Stimulated activated CD4-positive, alpha-beta T cell treated with anti-CD3 and anti-CD28 coated beads, Interleukin-2, amount 100 ng/mL, for 48 hours (primary cell): ENCODE results near the gene ADGRG6.

ENCODE experiments used
- DNase-seq, 2 donors: peaks; one replicate each; pipeline ENCODE4 v3.0.0-alpha.2; 2020

ADGRG6 gene

DNA sequence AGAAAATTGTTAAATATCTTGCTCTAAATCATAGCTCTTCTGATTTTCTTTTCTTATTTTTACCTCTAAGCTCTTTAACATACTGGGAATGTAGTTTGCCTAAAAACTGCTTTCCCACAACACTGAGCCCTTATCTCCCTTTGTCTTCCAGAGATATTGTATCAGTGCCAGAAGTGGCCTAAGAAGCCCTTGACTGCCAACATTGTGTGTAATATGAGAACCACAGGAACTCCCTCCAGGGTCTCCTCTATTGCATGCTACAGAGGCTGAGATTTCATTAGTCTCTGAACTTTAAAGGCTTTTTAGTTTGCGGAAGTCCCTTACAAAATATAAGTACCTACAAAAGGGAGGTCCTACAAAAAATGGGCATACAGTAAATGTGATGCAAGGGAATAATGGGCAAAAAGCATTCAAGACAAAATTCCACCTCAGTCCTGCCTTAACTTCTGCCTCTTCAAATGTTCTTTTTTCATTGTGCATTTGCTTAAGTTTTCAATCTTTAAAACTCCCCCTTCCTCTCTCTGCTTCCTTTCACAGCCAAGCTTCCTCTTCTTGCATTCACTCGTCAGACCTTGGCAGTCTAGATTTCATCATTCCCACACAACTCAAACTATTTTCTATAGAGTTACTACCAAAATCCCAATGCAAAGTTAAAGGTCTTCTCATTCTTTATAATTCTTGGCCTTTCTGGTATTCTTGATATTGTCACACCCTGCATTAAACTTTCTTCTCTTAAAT lies 76.5 kb downstream of the ADGRG6 start:
- no peak for DNase-seq

DNA sequence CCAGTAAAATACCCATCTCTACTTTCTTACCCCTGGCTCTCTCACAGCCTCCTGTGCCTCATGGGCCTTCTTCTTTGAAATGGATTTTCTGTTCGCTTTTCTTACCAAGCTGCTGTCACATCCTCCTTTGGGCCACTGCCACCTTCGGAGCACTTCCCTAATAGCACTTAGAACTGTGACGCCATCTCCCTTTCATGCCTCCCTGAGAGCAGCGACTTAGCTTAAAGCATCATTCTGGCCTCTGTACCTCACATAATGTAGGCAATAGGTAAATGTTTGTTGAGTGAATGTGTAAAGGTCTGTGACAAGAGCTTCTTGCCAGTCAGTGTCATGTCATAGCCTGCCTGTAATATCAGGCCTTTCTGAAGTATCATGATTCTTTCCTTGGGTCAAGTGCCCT lies 78.8 kb downstream of the ADGRG6 start:
- DNase-seq, result no peak

DNA sequence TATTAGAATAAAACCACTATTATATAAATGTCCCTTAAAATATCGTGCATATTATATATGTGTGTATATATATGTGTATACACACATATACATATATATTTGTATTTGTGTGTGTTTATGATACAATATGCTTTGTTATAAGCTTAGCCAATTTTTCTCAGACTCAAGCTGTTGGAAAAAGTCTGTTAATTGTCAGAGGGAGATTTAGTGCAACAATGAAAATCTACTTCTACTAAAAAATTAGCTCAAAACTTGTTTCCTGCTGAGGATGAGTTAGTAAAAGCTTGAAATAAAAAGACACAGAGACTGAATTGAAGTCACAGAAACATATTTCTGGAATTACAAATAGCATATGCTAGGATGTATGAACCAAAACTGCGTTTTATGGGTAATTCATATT lies 79.4 kb downstream of the ADGRG6 start:
- no peak for DNase-seq

DNA sequence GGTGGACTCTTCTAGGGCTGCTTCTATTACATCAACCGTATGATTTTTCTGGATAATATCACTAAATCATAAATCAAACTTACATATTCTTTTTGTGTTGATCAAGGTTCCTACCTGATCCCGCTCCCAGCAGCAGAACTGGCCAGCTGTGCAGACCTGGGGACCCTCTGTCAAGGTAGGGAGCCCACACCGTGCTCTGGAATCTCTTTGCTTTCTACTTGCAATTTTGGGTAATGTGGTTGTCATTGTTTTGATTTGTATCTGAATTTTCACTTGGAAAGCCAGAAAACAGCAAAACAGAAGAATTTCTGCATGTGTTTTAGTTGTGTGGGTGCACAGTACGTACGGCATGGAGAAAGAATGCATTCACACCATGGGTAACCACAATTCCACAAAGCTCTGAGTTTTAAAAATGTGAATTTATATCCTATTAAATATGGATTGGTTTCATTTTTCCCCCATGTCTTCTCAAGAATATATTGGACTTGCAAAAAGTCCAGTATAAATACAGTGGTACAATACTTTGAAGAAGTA lies 80.1 kb downstream of the ADGRG6 start:
- no peak for DNase-seq

DNA sequence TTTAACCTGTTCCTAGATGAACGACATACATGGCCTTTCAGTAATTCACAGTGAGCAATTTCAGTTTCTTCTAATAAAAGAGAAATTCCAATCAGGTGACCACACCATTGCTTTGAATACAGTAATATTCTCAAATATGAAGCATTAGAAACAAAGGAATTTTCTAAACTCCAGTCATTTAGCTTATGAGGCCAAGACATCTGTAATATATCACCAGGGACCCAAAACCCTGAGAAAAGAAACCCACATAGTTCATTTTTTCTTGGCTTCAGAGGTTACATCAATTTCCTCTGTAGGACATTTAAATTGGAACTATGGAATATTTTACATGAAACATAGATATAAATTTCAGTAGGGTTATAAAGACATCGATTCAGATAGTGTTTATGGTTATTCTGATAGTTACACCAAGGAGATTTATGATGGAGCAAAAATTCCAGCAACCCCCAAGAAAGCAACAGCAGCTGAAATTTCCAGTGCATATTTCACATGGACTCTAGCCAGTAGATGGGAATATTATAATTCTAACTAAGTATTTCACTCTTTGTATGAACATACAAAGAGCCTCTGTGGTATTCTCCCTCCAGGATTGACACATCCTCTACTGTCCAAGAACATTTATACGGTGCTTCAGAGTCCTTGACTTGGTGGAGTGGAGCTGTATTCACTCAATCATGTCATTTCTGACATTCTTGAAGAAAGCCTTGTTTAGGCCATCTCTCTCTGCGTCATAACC lies 82.9 kb downstream of the ADGRG6 start:
- no peak for DNase-seq

DNA sequence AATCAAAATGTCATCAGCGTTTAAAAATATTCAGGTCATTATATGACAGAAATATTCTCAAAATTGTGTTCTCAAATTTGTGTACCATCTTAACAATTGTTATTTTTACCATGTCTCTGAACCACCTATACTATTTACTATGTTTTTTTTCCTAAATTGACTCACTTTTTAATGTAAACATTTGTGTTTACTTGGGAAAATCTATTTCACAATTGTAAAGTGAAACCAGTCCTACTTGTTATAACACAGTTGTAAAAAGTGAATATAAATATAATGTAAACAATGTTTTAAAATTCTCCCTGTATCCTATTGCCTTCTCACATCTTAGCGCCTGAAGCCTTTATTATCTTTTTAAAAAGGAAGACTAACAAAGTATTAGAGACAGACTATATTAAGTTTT lies 83.5 kb downstream of the ADGRG6 start:
- DNase-seq, result no peak

DNA sequence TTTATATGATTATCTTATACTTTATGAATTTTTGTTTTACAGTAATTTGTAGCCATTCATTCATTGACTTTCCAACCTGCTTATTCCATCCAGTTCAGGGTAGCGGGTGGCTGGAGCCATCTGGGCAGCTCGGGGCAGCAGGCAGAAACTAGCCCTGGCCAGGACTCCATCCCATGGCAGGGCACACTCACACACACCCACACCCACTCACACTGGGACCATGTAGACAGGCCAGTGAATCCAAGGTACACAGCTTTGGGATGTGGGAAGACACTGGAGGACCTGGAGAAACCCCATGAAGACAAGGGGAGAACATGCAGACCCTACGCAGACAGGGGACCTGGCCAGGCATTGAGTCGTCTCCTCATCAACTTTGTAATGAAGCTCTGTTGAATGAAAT lies 84.8 kb downstream of the ADGRG6 start:
- DNase-seq, result no peak

DNA sequence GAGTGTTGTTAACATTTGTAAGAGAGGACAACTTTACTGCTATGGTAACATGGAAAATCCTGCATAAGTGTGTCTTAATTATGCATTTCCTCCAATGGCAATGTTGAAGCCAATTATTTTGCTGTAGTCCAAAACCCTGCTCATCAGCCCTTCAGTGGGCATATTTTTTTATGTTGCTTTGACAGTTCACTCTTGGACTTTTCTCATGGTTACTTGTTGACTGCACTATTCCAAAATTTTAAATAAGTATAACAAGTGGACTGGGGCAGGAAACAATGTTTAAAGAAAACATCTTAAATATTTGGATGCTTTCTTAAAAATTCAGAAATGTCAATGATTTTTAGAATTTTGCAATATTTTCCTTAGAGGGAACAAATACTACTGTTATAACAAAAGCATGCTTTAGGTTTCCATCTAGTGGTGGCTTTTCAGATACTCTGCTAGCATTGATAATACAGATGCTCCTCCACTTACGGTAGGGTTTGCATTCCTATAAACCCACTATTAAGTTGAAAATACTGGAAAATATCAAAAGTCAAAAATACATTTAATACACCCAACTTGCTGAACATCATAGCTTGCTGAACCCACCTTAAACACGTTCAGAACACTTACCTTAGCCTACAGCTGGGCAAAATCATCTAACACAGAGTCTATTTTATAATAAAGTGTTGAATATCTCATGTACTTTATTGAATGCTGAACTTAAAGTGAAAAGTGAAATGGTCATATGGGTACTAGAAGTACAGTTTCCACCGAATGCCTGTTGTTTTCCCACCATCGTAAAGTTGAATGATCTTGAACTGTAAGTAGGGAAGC lies 86.4 kb downstream of the ADGRG6 start:
- no peak for DNase-seq

DNA sequence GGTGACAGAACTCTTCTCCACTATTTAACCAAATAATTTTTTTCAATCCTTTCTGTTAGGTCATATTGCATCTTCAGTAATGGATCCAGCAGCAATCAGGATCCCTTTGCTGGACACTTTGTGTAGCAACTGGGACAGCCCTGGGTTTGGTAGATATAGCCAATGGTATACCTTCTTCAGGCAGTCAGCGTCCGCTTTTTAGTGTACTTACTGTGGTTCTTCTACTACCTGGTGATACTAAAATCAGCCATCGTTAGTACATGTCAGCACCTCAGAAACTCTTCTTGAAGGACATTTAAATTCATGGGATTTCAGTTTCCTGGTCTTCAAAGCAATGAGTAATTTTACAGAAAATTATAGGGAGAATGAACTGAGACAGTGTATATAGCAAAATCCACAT lies 93.5 kb downstream of the ADGRG6 start:
- DNase-seq, result no peak

DNA sequence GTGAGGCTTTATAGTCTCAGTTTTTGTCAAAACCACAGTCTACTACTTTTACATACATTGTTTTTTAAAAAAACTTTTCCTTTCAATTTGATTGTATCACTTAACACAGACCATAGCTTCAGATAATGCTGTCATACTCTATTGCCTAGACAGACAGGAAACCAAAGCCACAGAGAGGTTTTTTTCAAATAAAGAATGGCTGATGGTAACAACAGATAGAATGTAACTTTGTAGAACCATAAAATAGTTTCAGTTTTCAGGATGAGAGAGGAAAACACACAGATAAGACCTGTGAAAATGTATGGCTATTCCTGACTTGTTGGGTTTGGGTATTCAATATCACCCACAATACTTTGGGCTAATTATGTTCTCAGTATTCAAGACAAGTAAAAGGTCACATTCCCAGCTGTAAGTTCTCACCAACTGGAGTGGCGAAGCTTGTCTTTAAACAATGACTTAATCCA lies 94.0 kb downstream of the ADGRG6 start:
- DNase-seq, result no peak

DNA sequence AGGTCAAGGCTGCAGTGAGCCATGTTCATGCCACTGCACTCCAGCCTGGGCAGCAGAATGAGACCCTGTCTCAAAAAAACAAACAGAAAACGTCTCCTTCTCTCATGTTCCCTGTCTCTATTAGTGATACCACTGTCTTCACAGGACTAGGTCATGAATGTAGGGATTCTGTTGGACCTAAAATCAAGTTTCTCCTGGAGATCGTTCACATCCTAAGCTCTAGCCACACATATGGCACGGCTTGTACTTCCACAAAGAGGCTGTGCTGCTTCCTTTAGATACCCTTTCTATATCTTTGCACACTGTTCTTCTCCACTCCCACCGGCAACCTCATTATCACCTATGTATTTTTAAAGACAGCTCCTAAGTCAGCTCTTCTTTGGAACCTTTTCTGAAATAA lies 96.5 kb downstream of the ADGRG6 start:
- DNase-seq, result no peak

DNA sequence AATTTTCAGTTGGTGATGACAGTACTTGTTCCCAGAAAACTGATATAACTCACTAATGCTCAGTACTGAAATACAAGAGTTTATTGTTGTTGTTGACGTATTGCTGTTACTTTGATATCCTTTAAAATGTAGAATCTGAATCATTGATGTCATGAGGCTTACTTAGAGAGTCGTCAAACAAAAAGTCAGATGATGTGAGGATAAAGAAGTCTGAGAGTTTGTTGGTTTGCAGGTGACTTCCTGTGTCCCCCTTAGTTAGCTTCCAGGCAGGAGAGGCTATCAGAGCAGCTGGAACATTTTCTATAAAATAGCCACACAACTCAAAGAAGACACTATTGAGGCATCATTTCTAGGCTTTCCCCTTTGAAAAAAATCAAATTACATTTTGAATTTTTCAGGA lies 97.9 kb downstream of the ADGRG6 start:
- no peak for DNase-seq

DNA sequence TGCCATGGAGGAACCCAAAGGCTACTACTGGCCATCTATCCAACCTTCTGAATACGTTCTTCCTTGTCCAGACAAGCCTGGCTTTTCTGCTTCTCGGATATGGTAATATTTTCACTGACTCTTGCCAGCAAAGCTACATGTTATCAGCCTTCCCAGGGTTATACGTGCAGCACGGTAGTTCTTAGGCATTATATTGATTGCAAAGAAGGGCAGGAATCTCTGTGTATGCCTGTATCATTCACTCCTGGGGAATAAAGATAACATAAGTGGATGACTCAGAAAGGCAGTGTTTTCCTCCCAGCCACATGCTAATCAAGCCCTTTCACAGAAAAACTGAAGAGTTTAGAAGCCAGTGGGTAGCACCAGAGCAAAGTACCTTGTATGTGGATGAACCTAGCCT lies 98.7 kb downstream of the ADGRG6 start:
- no peak for DNase-seq

DNA sequence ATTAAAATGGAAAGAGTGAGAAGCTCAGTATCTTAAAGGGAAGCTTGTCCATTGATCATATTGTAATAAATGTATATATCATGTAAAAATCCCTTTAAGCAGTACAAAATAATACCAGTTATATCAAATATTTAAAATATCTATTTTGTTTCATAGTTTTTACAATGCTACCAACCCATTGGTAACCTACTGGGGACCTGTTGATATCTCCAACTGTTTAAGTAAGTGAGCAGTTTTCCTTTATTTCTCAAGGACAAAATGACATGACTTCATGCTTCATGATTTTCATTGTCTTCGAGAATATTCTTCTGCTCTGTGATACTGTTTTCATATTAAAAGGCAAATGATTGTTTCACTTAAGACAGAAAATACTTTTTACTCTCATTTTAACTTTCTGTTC lies 100.0 kb downstream of the ADGRG6 start:
- no peak for DNase-seq

DNA sequence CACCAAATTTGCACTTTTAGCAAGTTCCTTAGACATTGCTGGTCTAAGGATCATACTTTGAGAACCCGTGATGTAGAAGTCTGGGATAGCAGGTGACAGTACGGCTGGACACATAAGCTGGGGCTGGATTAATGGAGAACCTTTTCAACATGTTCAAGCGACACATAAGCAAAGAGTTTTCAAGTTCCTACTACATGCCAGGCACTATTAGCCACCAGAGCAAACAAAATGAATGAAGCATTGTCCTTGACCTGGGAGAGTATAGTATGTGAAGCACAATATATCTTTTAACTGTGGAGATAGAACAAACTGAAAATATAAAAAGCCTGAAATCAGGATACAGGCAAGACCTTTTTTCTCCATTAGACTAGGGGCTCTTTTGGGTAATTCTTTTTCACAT lies 102.9 kb downstream of the ADGRG6 start:
- DNase-seq, result no peak

DNA sequence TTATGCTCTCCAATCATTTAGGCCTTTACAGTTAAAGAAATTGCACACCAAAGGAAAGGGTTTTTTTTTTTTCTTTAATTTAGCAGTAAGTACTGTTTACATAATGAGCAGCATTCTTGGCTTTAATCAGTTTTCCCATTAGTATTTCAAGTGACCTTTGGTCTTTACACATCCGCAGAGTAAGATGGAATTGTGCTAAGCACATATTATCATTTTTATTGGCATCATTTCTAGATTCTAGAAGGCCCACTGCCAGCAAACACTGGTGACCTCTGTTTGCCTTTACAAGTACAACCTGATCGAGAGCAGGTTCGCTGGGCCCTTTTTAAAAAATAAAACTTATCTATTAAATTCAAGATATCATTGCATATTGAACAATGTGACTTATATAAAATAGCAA lies 104.3 kb downstream of the ADGRG6 start:
- no peak for DNase-seq

DNA sequence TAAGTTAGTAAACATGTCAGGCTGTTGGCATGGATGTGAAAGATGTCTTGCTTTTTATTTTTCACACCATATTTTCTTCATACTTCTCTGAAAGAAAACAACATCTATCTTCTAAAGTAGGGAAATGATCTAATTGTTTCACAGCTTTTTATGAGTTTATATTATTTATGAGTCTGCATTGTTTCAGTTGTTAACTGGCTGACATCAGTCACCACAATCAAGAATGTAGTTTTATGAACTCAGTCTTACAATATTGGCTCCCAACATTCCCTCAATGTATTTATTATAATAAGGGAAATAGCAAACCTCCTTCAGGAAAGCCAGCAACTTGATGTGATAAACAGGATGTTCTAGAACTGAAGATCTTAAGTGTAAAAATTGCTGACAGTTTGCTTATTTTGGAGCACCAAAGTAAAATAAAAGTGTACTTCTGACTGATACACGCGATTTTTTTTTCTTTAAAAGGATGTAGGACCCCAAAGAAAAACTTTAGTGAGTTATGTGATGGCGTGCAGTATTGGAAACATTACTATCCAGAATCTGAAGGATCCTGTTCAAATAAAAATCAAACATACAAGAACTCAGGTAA lies 106.0 kb downstream of the ADGRG6 start:
- no peak for DNase-seq

DNA sequence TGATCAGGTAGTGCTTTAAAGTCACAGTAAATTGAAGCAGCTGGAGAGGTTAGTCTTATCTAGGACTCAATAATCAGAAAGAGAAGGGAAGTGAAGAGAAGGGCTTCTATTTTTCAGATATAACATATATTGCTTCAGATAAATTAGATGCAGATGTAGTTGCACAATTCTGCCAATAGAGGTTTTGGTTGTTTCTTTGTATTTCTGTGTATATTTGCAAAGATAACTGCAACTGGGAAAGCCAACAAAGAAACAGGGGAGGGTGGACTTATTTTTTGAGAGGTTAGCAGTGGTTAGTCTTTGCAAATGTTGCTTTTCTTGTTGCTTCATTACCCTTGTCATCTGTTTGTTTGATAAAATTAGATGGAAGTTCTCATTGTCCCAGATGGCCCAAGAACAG lies 106.6 kb downstream of the ADGRG6 start:
- DNase-seq, result no peak

DNA sequence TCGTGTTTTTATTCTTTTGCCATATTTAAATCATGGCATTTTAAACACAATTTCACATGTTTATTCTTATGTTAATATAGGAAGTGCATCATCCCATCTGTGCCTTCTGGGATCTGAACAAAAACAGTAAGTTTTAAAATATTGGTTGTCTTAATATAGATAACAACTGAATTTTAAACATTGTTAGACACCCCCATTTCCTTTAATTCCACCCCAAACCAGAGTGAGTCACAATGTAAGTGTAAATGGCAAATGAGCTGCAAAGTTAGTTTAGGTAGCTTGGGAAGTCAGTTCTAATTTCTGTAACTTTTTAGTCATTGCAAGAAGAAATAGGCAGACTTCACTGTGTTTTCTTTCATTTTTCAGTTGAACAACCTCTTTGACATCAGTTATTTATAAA lies 108.0 kb downstream of the ADGRG6 start:
- no peak for DNase-seq

DNA sequence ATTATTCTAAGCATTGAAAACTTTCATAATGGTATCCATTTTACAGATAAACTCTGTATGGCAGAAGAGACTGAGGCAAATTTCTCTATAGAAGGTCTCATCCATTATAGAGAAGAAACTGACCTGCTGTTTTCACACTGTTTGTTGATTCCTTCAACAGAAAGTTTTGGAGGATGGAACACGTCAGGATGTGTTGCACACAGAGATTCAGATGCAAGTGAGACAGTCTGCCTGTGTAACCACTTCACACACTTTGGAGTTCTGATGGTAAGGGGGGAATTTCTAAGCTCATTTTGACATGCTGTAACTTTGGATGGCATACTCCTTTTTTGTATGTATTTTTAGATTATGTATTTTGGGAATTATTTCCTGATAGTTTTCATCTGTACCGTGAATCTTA lies 109.3 kb downstream of the ADGRG6 start:
- DNase-seq, result no peak

DNA sequence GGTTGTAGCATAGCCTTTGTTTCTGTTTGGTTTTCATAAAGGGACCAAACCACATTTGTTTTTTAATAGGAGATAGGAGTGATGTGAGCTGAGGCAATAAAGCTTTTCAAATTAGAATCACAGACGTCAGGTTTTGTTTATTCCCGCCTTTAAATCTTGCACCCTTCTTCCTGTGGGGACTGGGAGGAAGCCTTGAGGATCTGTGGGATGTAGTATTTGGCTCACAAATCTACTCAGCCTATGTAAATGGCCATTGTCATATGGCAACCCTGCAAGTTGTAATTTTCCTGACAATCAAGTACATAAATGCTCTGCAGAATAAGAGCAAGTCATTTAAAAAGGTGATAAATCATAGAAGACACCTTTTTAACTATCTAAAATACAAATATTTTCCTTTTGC lies 110.4 kb downstream of the ADGRG6 start:
- no peak for DNase-seq

DNA sequence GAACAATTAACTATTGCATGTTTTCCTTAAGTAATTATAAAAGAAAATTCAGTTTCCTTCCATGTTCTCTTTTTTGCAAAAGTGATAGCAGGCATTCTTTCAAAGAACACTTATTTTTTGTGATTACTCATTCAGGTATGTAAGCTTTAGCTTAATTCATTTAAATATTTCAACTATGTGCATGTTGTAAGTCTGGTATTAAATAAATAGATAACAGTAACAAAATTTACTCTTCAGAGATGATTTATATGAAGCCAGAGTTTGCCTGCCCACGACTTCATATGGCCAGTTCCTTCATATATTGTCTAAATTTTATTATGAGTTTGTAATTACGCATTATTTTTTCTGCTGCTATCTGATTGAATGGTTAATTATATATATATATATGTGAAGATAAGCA lies 110.9 kb downstream of the ADGRG6 start:
- no peak for DNase-seq

DNA sequence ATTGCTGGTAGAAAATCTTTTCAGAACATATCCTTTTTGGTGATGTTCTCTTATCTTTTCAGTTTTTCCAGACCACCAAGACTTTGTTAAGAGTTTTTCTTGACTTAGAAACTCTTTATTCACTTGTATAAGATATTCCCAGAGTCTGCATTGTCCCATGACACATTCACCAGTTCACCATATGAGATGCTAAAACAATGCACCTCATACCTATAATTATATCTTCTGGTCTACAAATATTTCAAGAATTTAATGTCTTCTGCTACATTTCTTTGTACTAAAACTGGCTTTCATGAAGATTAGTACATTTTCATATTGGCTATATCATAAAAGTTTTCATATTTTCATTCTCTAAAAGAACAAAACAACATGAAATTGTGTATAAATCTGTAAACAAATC lies 111.3 kb downstream of the ADGRG6 start:
- DNase-seq, result no peak
